Measurements from ENCODE around the gene ANTXR1. TPM values are rescaled to one million over a fixed set of nuclear protein-coding genes. Genes with fewer than 3 reads are reported as not detected.

The ANTXR1 gene
- 89.9 TPM for total RNA-seq

- DNase-seq (ENCODE audit: low spot score) (peak; percentile 74), ATAC-seq (peak; percentile 84)
- intact Hi-C loops (cut with DNase I): no loop called here
These were observed at the start of gene ANTXR1 for GRCh38 chr2:69013142-69013839. Gene ANTXR1, plus strand, starts transcription at chr2:69013179. Its CDS starts 321 bp downstream, at chr2:69013500.

GRCh38 chr2:68964282-68964681, 48.7 kb upstream of the ANTXR1 start:
- intact Hi-C loops (cut with DNase I): no loop called here
- ATAC-seq (no peak), DNase-seq (ENCODE audit: low spot score) (no peak)

DNA sequence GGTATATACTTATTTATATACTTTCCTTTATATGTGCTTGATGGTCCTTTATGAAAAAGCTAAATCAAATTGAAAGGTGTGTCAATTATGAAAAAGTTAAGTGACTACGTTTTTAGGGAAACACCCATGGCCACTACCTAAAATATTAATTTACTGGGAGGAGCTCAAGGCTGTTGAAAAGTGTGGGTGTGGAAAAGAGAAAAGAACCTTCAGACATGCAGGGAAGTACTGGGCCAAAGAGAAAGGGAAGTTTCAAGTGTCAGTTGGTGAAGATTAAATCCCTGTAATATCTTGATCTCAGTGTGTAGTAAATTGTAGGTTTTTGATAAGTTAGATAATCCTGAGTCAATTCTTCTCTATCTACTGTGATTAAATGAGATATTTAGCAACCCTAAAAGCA, 44.8 kb upstream of the ANTXR1 start:
- DNase-seq (ENCODE audit: low spot score) (no peak), ATAC-seq (no peak)
- intact Hi-C loops (cut with DNase I): no loop called here

- intact Hi-C loops (cut with DNase I): no loop called here
- DNase-seq (ENCODE audit: low spot score) (no peak), ATAC-seq (no peak)
These were observed 43.1 kb upstream of the ANTXR1 start for GRCh38 chr2:68969736-68970490.

DNA sequence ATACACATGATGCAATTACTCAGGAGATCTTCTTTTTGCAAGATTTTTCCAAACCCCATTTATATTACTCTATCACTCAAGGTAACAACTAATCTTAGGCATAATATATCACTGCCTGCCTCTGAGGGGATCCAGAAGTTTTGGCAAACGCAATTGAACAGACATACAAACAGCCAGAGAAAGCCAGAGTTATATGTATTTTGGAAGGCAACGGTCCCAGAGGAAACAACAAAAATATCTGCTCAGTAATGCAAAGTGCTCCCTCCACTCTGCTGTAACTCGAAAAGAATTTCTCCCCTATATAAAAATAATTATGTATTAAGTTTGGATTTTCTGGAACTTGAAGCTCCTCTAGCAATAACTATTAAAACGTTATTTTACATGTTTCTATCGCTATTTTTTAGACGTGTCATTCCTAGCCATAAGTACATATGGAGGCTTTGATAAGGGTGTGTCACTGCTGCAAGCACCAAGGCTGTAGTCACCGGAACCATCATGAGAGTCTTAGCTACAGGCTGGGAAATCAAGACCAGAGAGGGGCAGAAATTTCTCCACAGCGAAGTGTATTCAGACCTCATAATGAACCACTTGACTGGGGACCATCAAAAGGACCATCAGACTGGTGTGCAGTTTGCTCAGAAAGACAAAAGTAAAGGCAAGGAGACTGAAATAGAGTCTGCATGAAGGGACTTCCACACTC, 42.3 kb upstream of the ANTXR1 start:
- DNase-seq (ENCODE audit: low spot score) (no peak), ATAC-seq (no peak)
- intact Hi-C loops (cut with DNase I): no loop called here

GRCh38 chr2:68971591-68972231, 41.3 kb upstream of the ANTXR1 start:
- no peak for ATAC-seq
- intact Hi-C loops (cut with DNase I): no loop called here
- no peak for DNase-seq (ENCODE audit: low spot score)

GRCh38 chr2:68974251-68974650, 38.7 kb upstream of the ANTXR1 start, which contains the start of gene GKN1:
Gene GKN1, plus strand, starts transcription at chr2:68974636. Its CDS starts 42 bp downstream, at chr2:68974678.
- DNase-seq (ENCODE audit: low spot score): no peak
- no peak for ATAC-seq
- intact Hi-C loops (cut with DNase I): no loop called here

- intact Hi-C loops (cut with DNase I): no loop called here
These were observed 37.9 kb upstream of the ANTXR1 start for GRCh38 chr2:68974946-68975665.

GRCh38 chr2:68975844-68976243, 37.1 kb upstream of the ANTXR1 start:
- ATAC-seq (no peak), DNase-seq (ENCODE audit: low spot score) (no peak)
- intact Hi-C loops (cut with DNase I): loop anchor here (1.0 kb wide), 1 partner anchor 16 kb away; no protein-coding TSS in a partner anchor

More at GRCh38 chr2:68974946-68975665, 37.9 kb upstream of the ANTXR1 start:
- DNase-seq (ENCODE audit: low spot score) (no peak), ATAC-seq (no peak)

- intact Hi-C loops (cut with DNase I): no loop called here
- DNase-seq (ENCODE audit: low spot score) (no peak), ATAC-seq (no peak)
These were observed 35.5 kb upstream of the ANTXR1 start for GRCh38 chr2:68977453-68977852.

DNA sequence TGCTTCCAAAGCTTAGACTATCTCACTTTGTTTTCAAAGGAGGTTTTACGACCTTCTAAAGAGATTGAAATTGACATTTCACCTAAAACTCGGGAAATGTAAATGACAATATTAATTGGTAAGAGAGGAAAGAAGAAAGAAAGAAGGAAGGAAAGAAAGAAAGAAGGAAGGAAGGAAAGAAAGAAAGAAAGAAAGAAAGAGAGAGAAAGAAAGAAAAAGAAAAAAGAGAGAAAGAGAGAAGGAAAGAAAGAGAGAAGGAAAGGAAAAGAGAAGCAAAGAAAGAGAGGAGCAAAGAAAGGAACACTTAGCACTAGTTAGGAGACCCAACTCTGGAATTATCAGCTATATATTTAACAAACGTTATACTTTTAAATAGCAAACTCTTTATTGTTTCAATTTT, 34.9 kb upstream of the ANTXR1 start:
- ATAC-seq (no peak), DNase-seq (ENCODE audit: low spot score) (no peak)
- intact Hi-C loops (cut with DNase I): no loop called here

GRCh38 chr2:68980956-68981355, 32.0 kb upstream of the ANTXR1 start:
- intact Hi-C loops (cut with DNase I): no loop called here
- ATAC-seq: no peak
- DNase-seq (ENCODE audit: low spot score): no peak

- intact Hi-C loops (cut with DNase I): no loop called here
- peak; percentile 99 for ATAC-seq
- no peak for DNase-seq (ENCODE audit: low spot score)
These were observed 25.9 kb upstream of the ANTXR1 start for GRCh38 chr2:68987021-68987503.

DNA sequence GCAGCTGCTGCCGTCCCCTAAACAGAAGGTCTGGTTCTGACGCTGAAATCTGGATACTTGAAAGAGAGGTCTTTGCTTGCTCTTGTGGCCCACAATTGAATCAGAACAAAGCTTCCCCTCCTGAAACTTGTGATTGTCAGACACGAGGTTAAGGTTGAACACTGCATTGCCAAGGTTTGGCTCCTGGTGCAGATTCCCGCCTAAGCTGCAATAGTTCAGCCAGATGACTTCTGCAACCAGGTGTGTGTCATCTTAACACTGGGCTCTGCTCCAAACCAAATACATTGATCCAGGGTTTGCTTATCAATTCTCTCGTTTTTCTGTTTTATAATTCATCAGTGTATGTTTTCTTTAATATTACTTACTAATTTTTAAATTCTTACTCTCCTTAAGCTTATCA, 23.9 kb upstream of the ANTXR1 start:
- DNase-seq (ENCODE audit: low spot score) (no peak), ATAC-seq (no peak)
- intact Hi-C loops (cut with DNase I): no loop called here

GRCh38 chr2:68992341-68992740, 20.6 kb upstream of the ANTXR1 start:
- no peak for DNase-seq (ENCODE audit: low spot score)
- no peak for ATAC-seq
- intact Hi-C loops (cut with DNase I): loop anchor here (1.0 kb wide), 1 partner anchor 16 kb away; no protein-coding TSS in a partner anchor

- ATAC-seq (no peak), DNase-seq (ENCODE audit: low spot score) (no peak)
- intact Hi-C loops (cut with DNase I): loop anchor here (1.0 kb wide), 1 partner anchor 17 kb away; no protein-coding TSS in a partner anchor
These were observed 20.0 kb upstream of the ANTXR1 start for GRCh38 chr2:68992933-68993332.

DNA sequence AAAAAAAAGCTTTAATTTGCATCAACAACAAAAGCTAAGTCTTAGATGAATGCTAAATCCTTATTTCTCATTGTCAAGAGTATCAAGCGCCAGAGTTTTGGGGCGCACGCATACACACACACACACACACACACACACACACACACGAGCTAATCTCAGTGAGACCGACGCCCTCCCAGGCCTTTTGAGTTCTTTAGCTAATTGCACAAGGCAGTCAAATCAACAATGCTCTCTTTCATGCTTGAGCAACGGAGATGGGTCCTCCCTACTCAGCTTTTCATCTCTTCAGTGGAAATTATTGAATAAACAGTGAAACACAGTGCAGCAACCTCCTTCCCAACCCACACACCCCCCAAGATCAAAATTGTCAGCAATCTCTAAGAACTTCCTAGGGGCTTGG, 19.3 kb upstream of the ANTXR1 start:
- intact Hi-C loops (cut with DNase I): no loop called here
- ATAC-seq (peak; percentile 92), DNase-seq (ENCODE audit: low spot score) (no peak)

GRCh38 chr2:68994864-68995263, 18.1 kb upstream of the ANTXR1 start:
- DNase-seq (ENCODE audit: low spot score) (no peak), ATAC-seq (peak; percentile 77)
- intact Hi-C loops (cut with DNase I): no loop called here

Measured in sciatic nerve (tissue), 2 donors.